Thyroid gland (tissue), 4 donors: ENCODE measurements around the gene ZDHHC17. TPM values are rescaled to one million over a fixed set of nuclear protein-coding genes. Genes with fewer than 3 reads are reported as not detected.

ENCODE experiments used
- DNase-seq, 2 donors: peaks; one replicate each; pipeline ENCODE4 v3.0.0-alpha.2; 2019
- H3K27ac ChIP-seq, 3 donors: fragments of 200-600 bp; sonication (generic); 1 replicate in 2 of 3; 2 replicates in 1 of 3; pipeline ENCODE4 v1.5.1; 2016 to 2019; ENCODE audit warnings: mild to moderate bottlenecking in 1 of 3, moderate library complexity in 1 of 3
- H3K27me3 ChIP-seq: fragments of 200-600 bp; sonication (generic); one replicate; pipeline ENCODE4 v1.5.1; 2019
- H3K36me3 ChIP-seq, 2 donors: fragments of 200-600 bp; sonication (generic); one replicate each; pipeline ENCODE4 v1.5.1; 2016 to 2019
- H3K4me1 ChIP-seq, 2 donors: fragments of 200-600 bp; sonication (generic); one replicate each; pipeline ENCODE4 v1.5.1; 2017 to 2019
- H3K4me3 ChIP-seq, 3 donors: fragments of 200-600 bp; sonication (generic); replicated peaks in 1 of 3; 1 replicate in 2 of 3; 2 replicates in 1 of 3; pipeline ENCODE4 v1.5.1; 2016; ENCODE audit warnings: mild to moderate bottlenecking in 1 of 3
- H3K9me3 ChIP-seq: fragments of 200-600 bp; sonication (generic); one replicate; pipeline ENCODE4 v1.5.1; 2017
- POLR2A ChIP-seq, 2 donors: fragments of 450-650 bp; IDR thresholded peaks; one replicate each; pipeline ENCODE4 v1.6.1; 2017; ENCODE audit warnings: antibody characterized with exemption in 2 of 2, mild to moderate bottlenecking in 2 of 2, moderate library complexity in 1 of 2
- WGBS, 2 donors: methylation state at CpG; one replicate each; pipeline ENCODE4 v1.1.5; 2017; 5-methylcytosine and 5-hydroxymethylcytosine counted together
- intact Hi-C: fragments of 100-400 bp; cut with DNase I; formaldehyde crosslinking; loops from one replicate; pipeline ENCODE4 v1.15.1; 2023
- total RNA-seq, 4 donors: library from RNA; depleted of rRNA; stranded (reverse); fragments of >200 nt; gene quantifications; one replicate each; pipeline ENCODE4 v1.2.3, GENCODE V29; 2016
- TF ChIP-seq, protein P1 (sequence below), 6 experiments: fragments of 200-600 bp in 3 of 6; fragments of 450-650 bp in 3 of 6; sonication (generic) in 3 of 6; IDR thresholded peaks; one replicate each; pipeline ENCODE4 v1.5.1; 2016 to 2019; ENCODE audit warnings: antibody characterized with exemption in 6 of 6, mild to moderate bottlenecking in 2 of 6, inconsistent platforms in 1 of 6, moderate library complexity in 1 of 6

Gene ZDHHC17
- total RNA-seq, 4 donors from 2014 or later = 30.8 to 120 (median 53.4) TPM

DNA sequence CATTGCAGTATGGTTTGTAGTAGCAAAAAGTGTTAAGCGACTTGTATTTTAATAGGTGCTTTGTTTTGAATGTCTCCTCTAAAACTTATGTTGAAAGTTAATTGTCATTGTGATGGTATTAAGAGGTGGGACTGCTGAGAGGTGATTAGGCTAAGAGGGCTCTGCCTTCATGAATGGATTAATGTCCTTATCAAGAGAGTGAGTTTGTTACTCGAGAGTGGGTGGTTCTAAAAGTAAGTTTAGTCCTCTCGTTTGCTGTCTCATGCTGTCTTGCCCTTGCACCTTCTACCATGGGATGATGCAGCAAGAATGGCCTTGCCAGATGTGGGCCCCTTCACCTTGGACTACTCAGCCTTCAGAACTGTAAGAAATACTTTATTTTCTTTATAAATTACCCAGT, 17.4 kb downstream of the ZDHHC17 start:
- WGBS, 2 donors = 84 to 88% methylated on average over 3 of the region's 3 CpGs
- H3K36me3 ChIP-seq = no peaks in the 10 kb centered on the region
- H3K27me3 ChIP-seq = no peaks in the 10 kb centered on the region
- H3K4me1 ChIP-seq = peaks cover 7 to 17% of the 10 kb centered on the region in 2 donors
- intact Hi-C loops = no loop called here
- no peak overlapping the region for H3K27ac ChIP-seq
- no peaks in the 10 kb centered on the region for H3K9me3 ChIP-seq
- no peak overlapping the region for H3K4me3 ChIP-seq
- TF ChIP-seq POLR2A (IDR thresholded peaks at IDR 0.05) = no peak
- TF ChIP-seq, protein P1, sequence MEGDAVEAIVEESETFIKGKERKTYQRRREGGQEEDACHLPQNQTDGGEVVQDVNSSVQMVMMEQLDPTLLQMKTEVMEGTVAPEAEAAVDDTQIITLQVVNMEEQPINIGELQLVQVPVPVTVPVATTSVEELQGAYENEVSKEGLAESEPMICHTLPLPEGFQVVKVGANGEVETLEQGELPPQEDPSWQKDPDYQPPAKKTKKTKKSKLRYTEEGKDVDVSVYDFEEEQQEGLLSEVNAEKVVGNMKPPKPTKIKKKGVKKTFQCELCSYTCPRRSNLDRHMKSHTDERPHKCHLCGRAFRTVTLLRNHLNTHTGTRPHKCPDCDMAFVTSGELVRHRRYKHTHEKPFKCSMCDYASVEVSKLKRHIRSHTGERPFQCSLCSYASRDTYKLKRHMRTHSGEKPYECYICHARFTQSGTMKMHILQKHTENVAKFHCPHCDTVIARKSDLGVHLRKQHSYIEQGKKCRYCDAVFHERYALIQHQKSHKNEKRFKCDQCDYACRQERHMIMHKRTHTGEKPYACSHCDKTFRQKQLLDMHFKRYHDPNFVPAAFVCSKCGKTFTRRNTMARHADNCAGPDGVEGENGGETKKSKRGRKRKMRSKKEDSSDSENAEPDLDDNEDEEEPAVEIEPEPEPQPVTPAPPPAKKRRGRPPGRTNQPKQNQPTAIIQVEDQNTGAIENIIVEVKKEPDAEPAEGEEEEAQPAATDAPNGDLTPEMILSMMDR (IDR thresholded peaks at IDR 0.05) = no peak
- DNase-seq = no peak

DNA sequence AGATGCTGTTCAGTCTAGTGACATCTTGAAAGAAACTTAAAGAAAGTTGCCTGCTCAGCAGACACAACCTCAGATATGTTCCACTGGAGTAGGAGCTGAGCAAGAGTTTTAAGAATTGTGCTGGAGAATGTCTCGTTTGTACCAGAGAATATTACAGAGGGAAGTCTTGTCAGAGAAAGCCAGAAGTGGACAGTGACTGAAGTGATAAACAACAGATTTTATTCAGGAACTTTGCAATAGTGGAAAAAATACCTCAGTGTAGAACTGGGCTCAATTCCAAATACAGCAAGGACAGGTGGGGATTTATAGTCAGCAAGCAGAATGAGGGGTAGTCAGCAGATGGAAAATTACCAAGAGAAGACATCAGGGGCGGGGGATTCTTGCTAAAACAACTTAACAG, 18.6 kb downstream of the ZDHHC17 start:
- H3K36me3 ChIP-seq = no peaks in the 10 kb centered on the region
- H3K4me1 ChIP-seq = peaks cover 7 to 17% of the 10 kb centered on the region in 2 donors
- TF ChIP-seq, protein P1 (IDR thresholded peaks at IDR 0.05) = no peak
- no peak for TF ChIP-seq POLR2A (IDR thresholded peaks at IDR 0.05)
- no peak overlapping the region for H3K4me3 ChIP-seq
- H3K27ac ChIP-seq = no peak overlapping the region
- WGBS, 2 donors = 69 to 73% methylated on average over 2 of the region's 2 CpGs
- intact Hi-C loops = no loop called here
- H3K9me3 ChIP-seq = no peaks in the 10 kb centered on the region
- no peak for DNase-seq
- no peaks in the 10 kb centered on the region for H3K27me3 ChIP-seq

DNA sequence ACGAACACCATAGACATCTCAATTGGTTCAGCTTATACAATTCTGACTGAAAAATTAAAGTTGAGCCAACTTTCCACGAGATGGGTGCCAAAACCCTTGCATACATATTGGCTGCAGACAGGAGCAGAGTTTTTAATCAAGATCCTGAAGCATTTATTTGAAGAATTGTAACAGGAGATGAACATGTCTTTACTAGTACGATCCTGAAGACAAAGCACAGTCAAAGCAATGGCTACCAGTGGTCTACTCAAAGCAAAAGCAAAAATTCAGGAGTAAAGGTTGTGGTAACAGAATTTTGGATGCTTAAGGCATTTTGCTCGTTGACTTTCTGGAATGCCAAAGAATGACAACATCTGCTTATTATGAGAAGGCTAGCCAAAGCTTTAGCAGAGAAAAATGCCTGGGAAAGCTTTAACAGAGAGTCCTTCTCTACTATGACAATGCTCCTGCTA, 20.7 kb downstream of the ZDHHC17 start:
- H3K4me1 ChIP-seq = peaks cover 7 to 17% of the 10 kb centered on the region in 2 donors
- H3K36me3 ChIP-seq = no peaks in the 10 kb centered on the region
- intact Hi-C loops = no loop called here
- H3K9me3 ChIP-seq = no peaks in the 10 kb centered on the region
- TF ChIP-seq POLR2A (IDR thresholded peaks at IDR 0.05) = no peak
- TF ChIP-seq, protein P1 (IDR thresholded peaks at IDR 0.05) = no peak
- no peak overlapping the region for H3K4me3 ChIP-seq
- H3K27me3 ChIP-seq = no peaks in the 10 kb centered on the region
- DNase-seq = no peak
- peak overlapping the region in 2 of 3 donors; percentile 41 to 49 for H3K27ac ChIP-seq
- WGBS, 2 donors = 35 to 54% methylated on average over 4 of the region's 4 CpGs

DNA sequence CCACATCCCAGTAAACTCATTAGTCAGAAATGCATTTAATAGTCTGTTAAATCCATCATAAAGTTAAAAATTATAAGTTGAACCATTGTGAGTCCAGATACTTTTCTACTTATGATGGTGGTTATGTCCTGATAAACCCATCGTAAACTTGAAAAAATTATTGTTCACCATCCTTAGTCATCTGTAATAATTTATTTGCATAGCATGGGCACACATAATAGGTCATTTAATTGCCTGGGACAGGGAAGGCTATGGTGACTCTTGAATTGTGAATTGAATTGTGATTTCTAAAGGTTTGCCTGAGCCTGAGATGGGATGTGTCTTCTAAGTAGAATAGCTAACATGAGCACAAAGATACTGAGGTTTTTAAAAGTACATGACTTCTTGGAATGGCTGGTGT, 21.5 kb downstream of the ZDHHC17 start:
- peaks cover 7 to 17% of the 10 kb centered on the region in 2 donors for H3K4me1 ChIP-seq
- intact Hi-C loops = no loop called here
- no peaks in the 10 kb centered on the region for H3K9me3 ChIP-seq

DNA sequence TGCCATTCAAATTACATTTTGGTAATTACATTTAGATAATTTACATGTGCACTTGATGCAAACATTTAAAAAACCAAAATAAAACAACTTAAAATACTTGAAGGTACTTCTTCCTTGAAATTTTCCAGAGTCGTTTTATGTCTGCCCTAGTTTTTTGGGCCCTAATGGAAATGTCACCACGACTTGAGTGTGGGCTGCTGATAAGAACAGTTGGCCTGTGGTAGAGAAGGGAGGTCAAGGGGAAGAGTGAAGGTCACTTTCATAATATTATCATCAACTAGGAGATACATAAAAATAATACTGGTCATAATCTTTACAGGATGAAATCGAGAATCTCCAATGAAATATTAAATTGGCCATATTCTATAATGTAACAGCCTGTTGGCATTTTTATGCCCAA, 23.1 kb downstream of the ZDHHC17 start:
- no peaks in the 10 kb centered on the region for H3K9me3 ChIP-seq
- WGBS, 2 donors = 83 to 87% methylated on average over 3 of the region's 3 CpGs
- no peak overlapping the region for H3K4me3 ChIP-seq
- TF ChIP-seq, protein P1 (IDR thresholded peaks at IDR 0.05) = no peak
- no peak for TF ChIP-seq POLR2A (IDR thresholded peaks at IDR 0.05)
- intact Hi-C loops = no loop called here
- H3K27me3 ChIP-seq = no peaks in the 10 kb centered on the region
- no peak overlapping the region for H3K27ac ChIP-seq
- DNase-seq = no peak
- H3K36me3 ChIP-seq = no peaks in the 10 kb centered on the region
- H3K4me1 ChIP-seq = peaks cover 7 to 17% of the 10 kb centered on the region in 2 donors

More for the DNA sequence above, 21.5 kb downstream of the ZDHHC17 start:
- Histone ChIP-seq H3K27me3 (no peaks in the 10 kb centered on the region), H3K36me3 (no peaks in the 10 kb centered on the region), H3K27ac (peak overlapping the region in 1 of 3 donors; percentile 49), H3K4me3 (no peak overlapping the region)
- WGBS, 2 donors = 90 to 92% methylated on average over 1 of the region's 1 CpG
- TF ChIP-seq, protein P1 (IDR thresholded peaks at IDR 0.05) = no peak
- no peak for TF ChIP-seq POLR2A (IDR thresholded peaks at IDR 0.05)
- no peak for DNase-seq
